ENCODE data around the gene CCDC179.

Gene CCDC179

GRCh38 chr11:22807855-22808570 lies 52.3 kb downstream of the CCDC179 start:
- H3K56ac ChIP-seq (ENCODE audit: low read length) = no peak overlapping the region
- H2BK120ac ChIP-seq (ENCODE audit: low read depth, low read length) = no peak overlapping the region
- H2BK5ac ChIP-seq (ENCODE audit: low read length) = no peak overlapping the region
- no peaks in the 10 kb centered on the region for H3K79me2 ChIP-seq (ENCODE audit: control insufficient read depth, insufficient read depth, low read length)
- H4K8ac ChIP-seq (ENCODE audit: low read depth, low read length) = no peak overlapping the region
- H3K4ac ChIP-seq (ENCODE audit: low read depth, low read length) = no peak overlapping the region
- no peak overlapping the region for H3K4me3 ChIP-seq (ENCODE audit: low read length)
- no peak overlapping the region for H3K18ac ChIP-seq (ENCODE audit: low read length)
- H3K9ac ChIP-seq (ENCODE audit: low read length) = no peak overlapping the region
- no peak overlapping the region for H2BK15ac ChIP-seq (replicated peaks; ENCODE audit: low read depth)
- no peak overlapping the region for H3K23ac ChIP-seq (ENCODE audit: low read length)
- H3K4me1 ChIP-seq (ENCODE audit: control insufficient read depth, low read depth, low read length) = no peaks in the 10 kb centered on the region
- DNase-seq = no peak
- no peak overlapping the region for H3K27ac ChIP-seq (ENCODE audit: low read depth, low read length)
- no peaks in the 10 kb centered on the region for H3K36me3 ChIP-seq (ENCODE audit: control insufficient read depth, insufficient read depth, low read length)
- no peak overlapping the region for H4K5ac ChIP-seq (ENCODE audit: low read length)
- no peaks in the 10 kb centered on the region for H3K79me1 ChIP-seq (ENCODE audit: low read length)
- no peak overlapping the region for H2AK5ac ChIP-seq (ENCODE audit: low read length)
- no peaks in the 10 kb centered on the region for H3K27me3 ChIP-seq (ENCODE audit: insufficient read depth, low read length, poor library complexity)
- WGBS (ENCODE audit: extremely low coverage, insufficient coverage, low lambda C conversion rate) = no CpG with 5 or more reads among the region's 2 CpGs
- H3K4me2 ChIP-seq (ENCODE audit: low read length) = no peak overlapping the region

- H2BK5ac ChIP-seq (ENCODE audit: low read length) = no peak overlapping the region
- no peak overlapping the region for H2AK5ac ChIP-seq (ENCODE audit: low read length)
- no peaks in the 10 kb centered on the region for H3K4me1 ChIP-seq (ENCODE audit: control insufficient read depth, low read depth, low read length)
- H2BK120ac ChIP-seq (ENCODE audit: low read depth, low read length) = no peak overlapping the region
- DNase-seq = no peak
- no peaks in the 10 kb centered on the region for H3K27me3 ChIP-seq (ENCODE audit: insufficient read depth, low read length, poor library complexity)
- no peak overlapping the region for H2BK15ac ChIP-seq (replicated peaks; ENCODE audit: low read depth)
- no peaks in the 10 kb centered on the region for H3K79me1 ChIP-seq (ENCODE audit: low read length)
- no peak overlapping the region for H3K56ac ChIP-seq (ENCODE audit: low read length)
- H4K8ac ChIP-seq (ENCODE audit: low read depth, low read length) = no peak overlapping the region
- H3K4me3 ChIP-seq (ENCODE audit: low read length) = no peak overlapping the region
- H3K27ac ChIP-seq (ENCODE audit: low read depth, low read length) = no peak overlapping the region
- H3K36me3 ChIP-seq (ENCODE audit: control insufficient read depth, insufficient read depth, low read length) = no peaks in the 10 kb centered on the region
- H3K23ac ChIP-seq (ENCODE audit: low read length) = no peak overlapping the region
- H3K4ac ChIP-seq (ENCODE audit: low read depth, low read length) = no peak overlapping the region
- no peak overlapping the region for H4K5ac ChIP-seq (ENCODE audit: low read length)
- no CpG with 5 or more reads among the region's 2 CpGs for WGBS (ENCODE audit: extremely low coverage, insufficient coverage, low lambda C conversion rate)
- no peak overlapping the region for H3K18ac ChIP-seq (ENCODE audit: low read length)
- H3K4me2 ChIP-seq (ENCODE audit: low read length) = no peak overlapping the region
- no peaks in the 10 kb centered on the region for H3K79me2 ChIP-seq (ENCODE audit: control insufficient read depth, insufficient read depth, low read length)
- H3K9ac ChIP-seq (ENCODE audit: low read length) = no peak overlapping the region
These were observed 52.9 kb downstream of the CCDC179 start for GRCh38 chr11:22807391-22807790.

- Histone ChIP-seq H3K36me3 (ENCODE audit: control insufficient read depth, insufficient read depth, low read length) (no peaks in the 10 kb centered on the region), H2BK120ac (ENCODE audit: low read depth, low read length) (no peak overlapping the region), H3K79me1 (ENCODE audit: low read length) (no peaks in the 10 kb centered on the region), H2AK5ac (ENCODE audit: low read length) (no peak overlapping the region), H2BK5ac (ENCODE audit: low read length) (no peak overlapping the region), H3K4ac (ENCODE audit: low read depth, low read length) (no peak overlapping the region), H4K8ac (ENCODE audit: low read depth, low read length) (no peak overlapping the region), H4K5ac (ENCODE audit: low read length) (no peak overlapping the region), H3K4me3 (ENCODE audit: low read length) (no peak overlapping the region), H3K27me3 (ENCODE audit: insufficient read depth, low read length, poor library complexity) (no peaks in the 10 kb centered on the region), H3K4me2 (ENCODE audit: low read length) (no peak overlapping the region), H3K79me2 (ENCODE audit: control insufficient read depth, insufficient read depth, low read length) (no peaks in the 10 kb centered on the region), H3K56ac (ENCODE audit: low read length) (no peak overlapping the region), H3K4me1 (ENCODE audit: control insufficient read depth, low read depth, low read length) (no peaks in the 10 kb centered on the region), H3K9ac (ENCODE audit: low read length) (no peak overlapping the region), H3K27ac (ENCODE audit: low read depth, low read length) (no peak overlapping the region), H3K18ac (ENCODE audit: low read length) (no peak overlapping the region), H2BK15ac (replicated peaks; ENCODE audit: low read depth) (no peak overlapping the region), H3K23ac (ENCODE audit: low read length) (no peak overlapping the region)
- no peak for DNase-seq
- WGBS (ENCODE audit: extremely low coverage, insufficient coverage, low lambda C conversion rate) = no CpG with 5 or more reads among the region's 4 CpGs
These were observed 57.4 kb downstream of the CCDC179 start for GRCh38 chr11:22802861-22803260.

- H3K18ac ChIP-seq (ENCODE audit: low read length) = no peak overlapping the region
- no peak for DNase-seq
- H3K9ac ChIP-seq (ENCODE audit: low read length) = no peak overlapping the region
- H3K23ac ChIP-seq (ENCODE audit: low read length) = no peak overlapping the region
- H3K56ac ChIP-seq (ENCODE audit: low read length) = no peak overlapping the region
- H2BK5ac ChIP-seq (ENCODE audit: low read length) = no peak overlapping the region
- H2BK120ac ChIP-seq (ENCODE audit: low read depth, low read length) = no peak overlapping the region
- no peak overlapping the region for H4K5ac ChIP-seq (ENCODE audit: low read length)
- no peak overlapping the region for H4K8ac ChIP-seq (ENCODE audit: low read depth, low read length)
- H3K4me3 ChIP-seq (ENCODE audit: low read length) = no peak overlapping the region
- H2BK15ac ChIP-seq (replicated peaks; ENCODE audit: low read depth) = no peak overlapping the region
- H3K79me1 ChIP-seq (ENCODE audit: low read length) = no peaks in the 10 kb centered on the region
- no CpG with 5 or more reads among the region's 5 CpGs for WGBS (ENCODE audit: extremely low coverage, insufficient coverage, low lambda C conversion rate)
- H3K79me2 ChIP-seq (ENCODE audit: control insufficient read depth, insufficient read depth, low read length) = no peaks in the 10 kb centered on the region
- no peak overlapping the region for H3K4me2 ChIP-seq (ENCODE audit: low read length)
- no peak overlapping the region for H3K27ac ChIP-seq (ENCODE audit: low read depth, low read length)
- no peaks in the 10 kb centered on the region for H3K4me1 ChIP-seq (ENCODE audit: control insufficient read depth, low read depth, low read length)
- H3K4ac ChIP-seq (ENCODE audit: low read depth, low read length) = no peak overlapping the region
- H3K27me3 ChIP-seq (ENCODE audit: insufficient read depth, low read length, poor library complexity) = no peaks in the 10 kb centered on the region
- H2AK5ac ChIP-seq (ENCODE audit: low read length) = no peak overlapping the region
- no peaks in the 10 kb centered on the region for H3K36me3 ChIP-seq (ENCODE audit: control insufficient read depth, insufficient read depth, low read length)
These were observed 59.8 kb downstream of the CCDC179 start for GRCh38 chr11:22800482-22800881.

- Histone ChIP-seq H3K18ac (ENCODE audit: low read length) (no peak overlapping the region), H2BK120ac (ENCODE audit: low read depth, low read length) (no peak overlapping the region), H3K4me1 (ENCODE audit: control insufficient read depth, low read depth, low read length) (no peaks in the 10 kb centered on the region), H3K4me2 (ENCODE audit: low read length) (no peak overlapping the region), H2BK15ac (replicated peaks; ENCODE audit: low read depth) (no peak overlapping the region), H4K8ac (ENCODE audit: low read depth, low read length) (no peak overlapping the region), H3K79me2 (ENCODE audit: control insufficient read depth, insufficient read depth, low read length) (no peaks in the 10 kb centered on the region), H3K9ac (ENCODE audit: low read length) (no peak overlapping the region), H4K5ac (ENCODE audit: low read length) (no peak overlapping the region), H3K27me3 (ENCODE audit: insufficient read depth, low read length, poor library complexity) (no peaks in the 10 kb centered on the region), H3K36me3 (ENCODE audit: control insufficient read depth, insufficient read depth, low read length) (no peaks in the 10 kb centered on the region), H3K23ac (ENCODE audit: low read length) (no peak overlapping the region), H3K4me3 (ENCODE audit: low read length) (no peak overlapping the region), H3K4ac (ENCODE audit: low read depth, low read length) (no peak overlapping the region), H3K56ac (ENCODE audit: low read length) (no peak overlapping the region), H3K27ac (ENCODE audit: low read depth, low read length) (no peak overlapping the region), H2AK5ac (ENCODE audit: low read length) (no peak overlapping the region), H3K79me1 (ENCODE audit: low read length) (no peaks in the 10 kb centered on the region), H2BK5ac (ENCODE audit: low read length) (no peak overlapping the region)
- no CpG with 5 or more reads among the region's 1 CpG for WGBS (ENCODE audit: extremely low coverage, insufficient coverage, low lambda C conversion rate)
- no peak for DNase-seq
These were observed 61.4 kb downstream of the CCDC179 start for GRCh38 chr11:22798901-22799300.

GRCh38 chr11:22797047-22797446 lies 63.2 kb downstream of the CCDC179 start:
- no peak overlapping the region for H2BK15ac ChIP-seq (replicated peaks; ENCODE audit: low read depth)
- H3K27ac ChIP-seq (ENCODE audit: low read depth, low read length) = no peak overlapping the region
- no peak overlapping the region for H2BK5ac ChIP-seq (ENCODE audit: low read length)
- H3K79me2 ChIP-seq (ENCODE audit: control insufficient read depth, insufficient read depth, low read length) = no peaks in the 10 kb centered on the region
- H3K18ac ChIP-seq (ENCODE audit: low read length) = no peak overlapping the region
- no peak overlapping the region for H3K4me3 ChIP-seq (ENCODE audit: low read length)
- DNase-seq = no peak
- H3K79me1 ChIP-seq (ENCODE audit: low read length) = no peaks in the 10 kb centered on the region
- no peaks in the 10 kb centered on the region for H3K4me1 ChIP-seq (ENCODE audit: control insufficient read depth, low read depth, low read length)
- H4K8ac ChIP-seq (ENCODE audit: low read depth, low read length) = no peak overlapping the region
- no peaks in the 10 kb centered on the region for H3K27me3 ChIP-seq (ENCODE audit: insufficient read depth, low read length, poor library complexity)
- no peak overlapping the region for H3K4me2 ChIP-seq (ENCODE audit: low read length)
- whole genome bisulfite sequencing (ENCODE audit: extremely low coverage, insufficient coverage, low lambda C conversion rate) = no CpG with 5 or more reads among the region's 3 CpGs
- no peak overlapping the region for H3K9ac ChIP-seq (ENCODE audit: low read length)
- no peak overlapping the region for H3K56ac ChIP-seq (ENCODE audit: low read length)
- no peak overlapping the region for H4K5ac ChIP-seq (ENCODE audit: low read length)
- H3K4ac ChIP-seq (ENCODE audit: low read depth, low read length) = no peak overlapping the region
- no peak overlapping the region for H2BK120ac ChIP-seq (ENCODE audit: low read depth, low read length)
- H3K23ac ChIP-seq (ENCODE audit: low read length) = no peak overlapping the region
- H2AK5ac ChIP-seq (ENCODE audit: low read length) = no peak overlapping the region
- H3K36me3 ChIP-seq (ENCODE audit: control insufficient read depth, insufficient read depth, low read length) = no peaks in the 10 kb centered on the region

Data from mesendoderm (in vitro differentiated cells).